ENCODE measurements around the gene OR10J4. TPM values are rescaled to one million over a fixed set of nuclear protein-coding genes. Genes with fewer than 3 reads are reported as not detected.

Gene OR10J4
- total RNA-seq, 4 donors from 2014 or later = not detected

DNA sequence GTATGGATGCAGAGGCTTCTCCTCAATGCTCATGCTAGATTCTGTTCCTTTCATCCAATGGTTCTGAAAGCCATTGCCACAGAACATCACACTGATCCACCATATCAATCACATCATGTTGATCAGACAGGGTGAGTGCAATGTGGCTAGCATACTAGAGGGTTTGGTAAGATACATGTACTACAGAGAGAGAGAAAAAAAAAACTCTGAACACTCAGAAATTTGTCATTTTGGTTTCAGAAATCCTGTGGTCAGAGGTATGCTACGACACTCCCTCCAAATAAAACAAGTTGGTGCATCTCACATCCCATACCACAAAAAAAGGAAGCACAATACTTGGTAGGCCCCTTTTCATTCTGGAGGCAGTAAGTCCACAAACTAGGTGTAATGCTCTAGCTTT lies 42.9 kb downstream of the OR10J4 start:
- WGBS, 2 donors = 63 to 82% methylated on average over 1 of the region's 1 CpG
- no peaks in the 10 kb centered on the region for H3K4me1 ChIP-seq
- no peaks in the 10 kb centered on the region for H3K36me3 ChIP-seq
- H3K4me3 ChIP-seq = no peak overlapping the region
- no peak overlapping the region for H3K27ac ChIP-seq
- H3K27me3 ChIP-seq = no peaks in the 10 kb centered on the region
- TF ChIP-seq, protein P1, sequence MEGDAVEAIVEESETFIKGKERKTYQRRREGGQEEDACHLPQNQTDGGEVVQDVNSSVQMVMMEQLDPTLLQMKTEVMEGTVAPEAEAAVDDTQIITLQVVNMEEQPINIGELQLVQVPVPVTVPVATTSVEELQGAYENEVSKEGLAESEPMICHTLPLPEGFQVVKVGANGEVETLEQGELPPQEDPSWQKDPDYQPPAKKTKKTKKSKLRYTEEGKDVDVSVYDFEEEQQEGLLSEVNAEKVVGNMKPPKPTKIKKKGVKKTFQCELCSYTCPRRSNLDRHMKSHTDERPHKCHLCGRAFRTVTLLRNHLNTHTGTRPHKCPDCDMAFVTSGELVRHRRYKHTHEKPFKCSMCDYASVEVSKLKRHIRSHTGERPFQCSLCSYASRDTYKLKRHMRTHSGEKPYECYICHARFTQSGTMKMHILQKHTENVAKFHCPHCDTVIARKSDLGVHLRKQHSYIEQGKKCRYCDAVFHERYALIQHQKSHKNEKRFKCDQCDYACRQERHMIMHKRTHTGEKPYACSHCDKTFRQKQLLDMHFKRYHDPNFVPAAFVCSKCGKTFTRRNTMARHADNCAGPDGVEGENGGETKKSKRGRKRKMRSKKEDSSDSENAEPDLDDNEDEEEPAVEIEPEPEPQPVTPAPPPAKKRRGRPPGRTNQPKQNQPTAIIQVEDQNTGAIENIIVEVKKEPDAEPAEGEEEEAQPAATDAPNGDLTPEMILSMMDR (IDR thresholded peaks at IDR 0.05) = no peak
- TF ChIP-seq POLR2A (IDR thresholded peaks at IDR 0.05) = no peak
- TF ChIP-seq EP300 (IDR thresholded peaks at IDR 0.05) = no peak
- no peak for DNase-seq (ENCODE audit: low spot score in 2 of 2)
- H3K9me3 ChIP-seq = no peaks in the 10 kb centered on the region

Other genes starting within 250 kb of the OR10J4 start
- gene ACKR1, start 227.3 kb upstream of the OR10J4 start, total RNA-seq = 100 to 1,000 TPM; 128 to 363 (median 212) TPM
- 1 to 10 TPM in 2 of 4 donors, not detected in 2; 3.6 to 3.9 TPM for gene FCER1A, start 129.9 kb upstream of the OR10J4 start, total RNA-seq
- not detected for gene OR10J1, start 7.5 kb downstream of the OR10J4 start, total RNA-seq
- gene OR10J5, start 103.8 kb downstream of the OR10J4 start, total RNA-seq = not detected
- not detected for gene APCS, start 155.6 kb downstream of the OR10J4 start, total RNA-seq